Stimulated activated naive CD8-positive, alpha-beta T cell treated with anti-CD3 and anti-CD28 coated beads, Interleukin-15, Interleukin-2, amounts not matched to agents 100 ng/mL and 50 ng/mL, for 24 hours (primary cell): ENCODE data around the gene PTGES.

Experiments used
- H3K27ac Mint-ChIP-seq: one replicate; pipeline ENCODE4 v1.8.0; 2021; ENCODE audit warnings: mild to moderate bottlenecking, mixed read lengths
- H3K27me3 Mint-ChIP-seq: one replicate; pipeline ENCODE4 v1.8.0; 2021; ENCODE audit warnings: mixed read lengths
- H3K36me3 Mint-ChIP-seq: one replicate; pipeline ENCODE4 v1.8.0; 2021; ENCODE audit warnings: low read depth, mixed read lengths
- H3K4me1 Mint-ChIP-seq: one replicate; pipeline ENCODE4 v1.8.0; 2021; ENCODE audit warnings: low read depth, mixed read lengths
- H3K4me3 Mint-ChIP-seq: one replicate; pipeline ENCODE4 v1.8.0; 2021; ENCODE audit warnings: mild to moderate bottlenecking, mixed read lengths
- H3K9me3 Mint-ChIP-seq: one replicate; pipeline ENCODE4 v1.8.0; 2021; ENCODE audit warnings: mixed read lengths

PTGES gene

DNA sequence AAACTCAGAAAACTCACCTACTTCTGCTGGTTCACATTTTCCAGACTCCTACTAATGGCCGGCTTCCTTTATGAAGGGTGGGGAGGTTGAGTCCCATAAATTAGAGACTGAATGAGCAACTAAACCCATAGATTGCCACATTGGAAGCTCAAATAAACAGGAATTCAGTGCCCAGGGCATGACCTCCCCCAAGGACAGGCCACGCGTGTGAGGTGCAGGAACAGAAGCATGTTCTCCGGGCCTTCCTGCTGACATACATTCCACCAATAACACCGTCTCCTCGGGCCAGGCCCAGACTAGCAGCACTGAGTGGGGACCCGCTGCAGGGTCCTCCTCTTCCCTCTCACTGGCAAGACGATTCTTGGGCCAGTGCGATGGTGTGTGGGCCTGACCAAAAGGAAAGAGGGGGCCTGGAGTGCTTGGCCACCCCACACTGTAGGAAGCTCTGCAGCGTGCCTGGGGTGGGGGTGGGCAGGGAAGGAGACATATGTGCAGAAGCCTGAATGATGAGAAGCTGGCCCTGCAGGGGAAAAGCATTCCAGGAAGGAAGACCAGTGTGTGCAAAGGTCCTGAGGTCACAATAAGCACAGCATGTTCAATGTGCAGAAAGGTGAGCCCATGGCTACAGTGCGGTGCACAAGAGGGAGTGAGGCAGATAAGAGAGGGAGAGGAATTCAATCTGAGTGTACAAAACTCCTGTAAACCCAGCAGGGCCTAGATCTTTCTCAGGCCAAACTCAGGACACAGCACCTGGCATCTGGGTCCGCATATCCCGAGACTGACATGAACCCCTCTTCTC, 12.0 kb downstream of the PTGES start:
- H3K4me3 Mint-ChIP-seq = no peak overlapping the region
- H3K36me3 Mint-ChIP-seq = no peaks in the 10 kb centered on the region
- H3K9me3 Mint-ChIP-seq = no peaks in the 10 kb centered on the region
- no peak overlapping the region for H3K27ac Mint-ChIP-seq
- H3K27me3 Mint-ChIP-seq = peaks cover 7% of the 10 kb centered on the region
- peaks cover 12% of the 10 kb centered on the region for H3K4me1 Mint-ChIP-seq

GRCh38 chr9:129740174-129740573, 12.7 kb downstream of the PTGES start:
- Mint-ChIP-seq H3K9me3 (no peaks in the 10 kb centered on the region), H3K27ac (no peak overlapping the region), H3K27me3 (peaks cover 7% of the 10 kb centered on the region), H3K4me3 (no peak overlapping the region), H3K36me3 (no peaks in the 10 kb centered on the region), H3K4me1 (peaks cover 12% of the 10 kb centered on the region)

GRCh38 chr9:129739432-129739831, 13.4 kb downstream of the PTGES start:
- H3K9me3 Mint-ChIP-seq = no peaks in the 10 kb centered on the region
- no peak overlapping the region for H3K27ac Mint-ChIP-seq
- H3K36me3 Mint-ChIP-seq = no peaks in the 10 kb centered on the region
- H3K27me3 Mint-ChIP-seq = peaks cover 7% of the 10 kb centered on the region
- H3K4me1 Mint-ChIP-seq = peaks cover 12% of the 10 kb centered on the region
- no peak overlapping the region for H3K4me3 Mint-ChIP-seq

- Mint-ChIP-seq H3K4me1 (peaks cover 12% of the 10 kb centered on the region), H3K4me3 (peak overlapping the region; percentile 54), H3K27me3 (peaks cover 7% of the 10 kb centered on the region), H3K36me3 (no peaks in the 10 kb centered on the region), H3K27ac (peak overlapping the region; percentile 77), H3K9me3 (no peaks in the 10 kb centered on the region)
Measured at GRCh38 chr9:129737479-129738274, 15.2 kb downstream of the PTGES start.

DNA sequence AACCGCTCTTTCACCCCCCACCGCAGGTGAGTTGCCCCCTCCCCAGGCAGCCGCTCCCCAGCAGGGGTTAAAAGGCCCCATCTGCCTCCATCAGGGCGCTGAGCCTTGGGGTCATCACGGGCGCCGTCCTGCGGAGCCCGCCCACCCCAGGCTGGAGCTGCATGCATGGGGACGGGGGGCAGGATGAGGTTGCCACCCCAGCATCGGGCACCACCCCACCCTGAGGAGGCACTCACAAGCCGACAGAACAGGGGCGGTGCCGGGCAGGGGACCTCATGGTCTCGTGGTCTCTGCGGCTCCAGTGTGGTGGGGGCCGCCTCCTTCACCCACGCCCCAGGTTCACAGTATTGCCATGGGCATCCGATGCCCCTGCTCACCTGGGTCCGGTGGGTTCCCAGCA, 16.5 kb downstream of the PTGES start:
- no peaks in the 10 kb centered on the region for H3K9me3 Mint-ChIP-seq
- peaks cover 8% of the 10 kb centered on the region for H3K27me3 Mint-ChIP-seq
- no peaks in the 10 kb centered on the region for H3K36me3 Mint-ChIP-seq
- H3K27ac Mint-ChIP-seq = no peak overlapping the region
- H3K4me1 Mint-ChIP-seq = peaks cover 12% of the 10 kb centered on the region
- H3K4me3 Mint-ChIP-seq = no peak overlapping the region

- Mint-ChIP-seq H3K9me3 (no peaks in the 10 kb centered on the region), H3K27me3 (peaks cover 10% of the 10 kb centered on the region), H3K36me3 (no peaks in the 10 kb centered on the region), H3K4me1 (peaks cover 12% of the 10 kb centered on the region), H3K27ac (no peak overlapping the region), H3K4me3 (no peak overlapping the region)
Measured at GRCh38 chr9:129735546-129735945, 17.3 kb downstream of the PTGES start.

DNA sequence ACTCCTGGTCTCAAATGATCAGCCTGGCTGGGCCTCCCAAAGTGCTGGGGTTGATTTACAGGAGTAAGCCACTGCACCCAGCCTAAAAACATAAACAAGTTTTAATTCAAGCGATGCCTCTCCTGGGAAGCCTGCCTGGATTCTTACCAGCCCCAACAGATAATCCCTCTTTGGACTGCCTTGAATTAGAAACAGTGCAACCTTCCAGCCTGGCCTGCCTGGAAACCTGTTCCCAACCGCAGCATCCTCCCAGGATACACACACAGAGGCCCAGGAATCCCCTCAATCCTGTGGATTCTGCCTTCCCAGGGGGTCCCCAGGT, 19.2 kb downstream of the PTGES start:
- no peak overlapping the region for H3K4me3 Mint-ChIP-seq
- H3K27ac Mint-ChIP-seq = no peak overlapping the region
- H3K4me1 Mint-ChIP-seq = peaks cover 12% of the 10 kb centered on the region
- H3K9me3 Mint-ChIP-seq = no peaks in the 10 kb centered on the region
- H3K36me3 Mint-ChIP-seq = no peaks in the 10 kb centered on the region
- peaks cover 10% of the 10 kb centered on the region for H3K27me3 Mint-ChIP-seq

DNA sequence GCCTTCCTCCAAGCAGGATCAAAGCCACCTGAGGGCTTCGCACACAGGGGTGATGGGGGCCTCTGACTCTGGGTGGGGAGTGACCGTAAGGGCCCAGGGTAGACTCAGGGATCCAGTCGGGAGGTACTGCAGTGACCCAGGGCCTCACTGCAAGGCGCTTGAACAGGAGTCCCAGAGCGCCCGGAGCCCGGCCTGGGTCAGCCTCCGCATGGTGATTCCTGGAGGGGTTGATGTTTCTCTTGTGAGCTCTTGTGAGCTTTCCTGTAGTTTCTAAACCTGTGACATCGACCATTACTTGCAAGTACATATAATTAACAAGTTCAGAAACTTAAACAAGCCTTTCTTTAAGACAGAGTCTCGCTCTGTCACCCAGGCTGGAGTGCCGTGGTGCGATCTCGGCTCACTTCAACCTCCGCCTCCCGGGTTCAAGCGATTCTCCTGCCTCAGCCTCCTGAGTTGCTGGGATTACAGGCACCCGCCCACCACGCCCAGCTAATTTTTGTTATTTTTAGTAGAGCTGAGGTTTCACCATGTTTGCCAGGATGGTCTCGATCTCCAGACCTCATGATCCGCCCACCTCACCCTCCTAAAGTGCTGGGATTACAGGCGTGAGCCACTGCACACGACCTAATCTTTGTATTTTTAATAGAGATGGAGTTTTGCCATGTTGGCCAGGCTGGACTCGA, 19.8 kb downstream of the PTGES start:
- Mint-ChIP-seq H3K9me3 (no peaks in the 10 kb centered on the region), H3K27ac (no peak overlapping the region), H3K4me3 (no peak overlapping the region), H3K4me1 (peaks cover 8% of the 10 kb centered on the region), H3K27me3 (peaks cover 10% of the 10 kb centered on the region), H3K36me3 (no peaks in the 10 kb centered on the region)

- no peak overlapping the region for H3K4me3 Mint-ChIP-seq
- H3K9me3 Mint-ChIP-seq = no peaks in the 10 kb centered on the region
- peaks cover 1% of the 10 kb centered on the region for H3K4me1 Mint-ChIP-seq
- H3K27ac Mint-ChIP-seq = no peak overlapping the region
- H3K27me3 Mint-ChIP-seq = peaks cover 8% of the 10 kb centered on the region
- H3K36me3 Mint-ChIP-seq = no peaks in the 10 kb centered on the region
Measured at GRCh38 chr9:129732100-129732499, 20.7 kb downstream of the PTGES start.

GRCh38 chr9:129731477-129732085, 21.3 kb downstream of the PTGES start:
- Mint-ChIP-seq H3K4me3 (no peak overlapping the region), H3K4me1 (no peaks in the 10 kb centered on the region), H3K27ac (no peak overlapping the region), H3K27me3 (peaks cover 7% of the 10 kb centered on the region), H3K36me3 (no peaks in the 10 kb centered on the region), H3K9me3 (no peaks in the 10 kb centered on the region)

DNA sequence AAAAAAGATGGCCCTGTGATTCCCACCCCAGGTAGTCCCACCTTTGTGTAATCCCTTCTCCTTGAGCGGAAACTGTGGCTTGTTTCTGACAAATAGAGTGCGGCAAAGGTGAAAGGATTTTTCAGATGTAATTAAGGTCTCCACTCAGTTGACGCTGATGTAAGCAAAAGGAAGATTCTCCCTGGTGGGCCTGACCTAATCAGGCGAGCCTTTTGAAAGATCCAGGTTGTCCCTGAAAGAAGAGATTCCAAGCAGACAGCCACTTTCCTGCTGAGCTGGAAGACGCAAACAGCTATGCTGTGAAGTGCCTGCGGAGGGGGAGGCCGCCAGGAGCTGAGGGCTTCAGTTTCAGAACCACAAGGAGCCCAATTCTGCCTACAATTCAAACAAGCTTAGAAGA, 24.1 kb downstream of the PTGES start:
- Mint-ChIP-seq H3K27me3 (peaks cover 9% of the 10 kb centered on the region), H3K4me3 (no peak overlapping the region), H3K9me3 (no peaks in the 10 kb centered on the region), H3K4me1 (no peaks in the 10 kb centered on the region), H3K27ac (no peak overlapping the region), H3K36me3 (no peaks in the 10 kb centered on the region)

- no peaks in the 10 kb centered on the region for H3K4me1 Mint-ChIP-seq
- no peaks in the 10 kb centered on the region for H3K36me3 Mint-ChIP-seq
- no peak overlapping the region for H3K27ac Mint-ChIP-seq
- peaks cover 9% of the 10 kb centered on the region for H3K27me3 Mint-ChIP-seq
- no peak overlapping the region for H3K4me3 Mint-ChIP-seq
- H3K9me3 Mint-ChIP-seq = no peaks in the 10 kb centered on the region
Measured at GRCh38 chr9:129726322-129727160, 26.3 kb downstream of the PTGES start.

DNA sequence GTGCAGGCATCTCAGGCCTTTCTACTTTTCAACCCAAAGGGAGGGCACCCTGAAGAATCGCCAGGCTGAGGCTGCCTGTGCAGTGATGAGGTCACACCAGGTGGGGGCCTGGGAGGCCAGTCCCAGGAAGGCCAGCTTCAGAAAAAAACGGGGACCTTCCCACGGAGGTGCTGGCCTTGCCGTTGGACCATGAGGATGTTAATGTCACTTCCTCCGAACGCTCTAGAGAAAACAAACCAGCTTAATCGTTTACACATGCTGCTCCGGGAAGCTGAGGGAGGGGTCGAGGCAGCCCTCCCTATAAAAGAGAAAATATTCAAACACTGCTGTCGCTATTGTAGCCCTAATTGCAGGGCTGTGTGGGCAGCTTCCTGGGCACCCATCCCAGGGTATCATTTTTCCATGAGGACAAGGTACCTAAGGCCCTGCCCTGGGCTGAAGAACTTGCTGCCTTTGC, 27.0 kb downstream of the PTGES start:
- no peaks in the 10 kb centered on the region for H3K36me3 Mint-ChIP-seq
- H3K9me3 Mint-ChIP-seq = no peaks in the 10 kb centered on the region
- peaks cover 6% of the 10 kb centered on the region for H3K27me3 Mint-ChIP-seq
- no peaks in the 10 kb centered on the region for H3K4me1 Mint-ChIP-seq
- H3K27ac Mint-ChIP-seq = no peak overlapping the region
- H3K4me3 Mint-ChIP-seq = no peak overlapping the region
